K562 (cell line): ENCODE data around the gene ANXA7. TPM values are rescaled to one million over a fixed set of nuclear protein-coding genes. Genes with fewer than 3 reads are reported as not detected.

Source experiments
- ARHGAP35 ChIP-seq: fragments of 450-650 bp; IDR thresholded peaks from 2 replicates; pipeline ENCODE4 v1.6.1; 2018; ENCODE audit not compliant: partially characterized antibody
- CCAR2 ChIP-seq: fragments of 200-400 bp; formaldehyde crosslinking; IDR thresholded peaks from 2 replicates; pipeline ENCODE4 v1.6.1; 2017; ENCODE audit warnings: mild to moderate bottlenecking, low read depth, low read length
- COPS2 ChIP-seq: fragments of 450-650 bp; conservative IDR thresholded peaks from 2 replicates; pipeline ENCODE4 v1.6.1; 2016; ENCODE audit warnings: mild to moderate bottlenecking, moderate library complexity
- GTF2E2 ChIP-seq: fragments of 200-800 bp; sonication (Bioruptor generic); IDR thresholded peaks from 2 replicates; pipeline ENCODE4 v1.6.1; 2016; ENCODE audit warnings: missing genetic modification characterization, missing compliant biosample characterization
- HMG20A ChIP-seq: fragments of 450-650 bp; formaldehyde crosslinking; conservative IDR thresholded peaks from 2 replicates; pipeline ENCODE4 v1.4.0; 2020; ENCODE audit warnings: mild to moderate bottlenecking, mixed read lengths
- NR2F6 ChIP-seq: fragments of 450-650 bp; formaldehyde crosslinking; IDR thresholded peaks from 2 replicates; pipeline ENCODE4 v1.4.0; 2020; ENCODE audit warnings: mild to moderate bottlenecking
- NUFIP1 ChIP-seq: fragments of 450-650 bp; IDR thresholded peaks from 2 replicates; pipeline ENCODE4 v1.6.1; 2018; ENCODE audit not compliant: partially characterized antibody
- OTX1 ChIP-seq: fragments of 450-650 bp; formaldehyde crosslinking; IDR thresholded peaks from 2 replicates; pipeline ENCODE4 v1.4.0; 2022; ENCODE audit warnings: mild to moderate bottlenecking
- SP1 ChIP-seq: sonication (generic); formaldehyde crosslinking; IDR thresholded peaks from 2 replicates; pipeline ENCODE4 v1.8.1; 2022; ENCODE audit warnings: mild to moderate bottlenecking, missing genetic modification reagents
- SUPT5H ChIP-seq: fragments of 450-650 bp; IDR thresholded peaks from 2 replicates; pipeline ENCODE4 v1.6.1; 2016
- TRIM24 ChIP-seq, 2 experiments: fragments of 450-650 bp; IDR thresholded peaks; 2 replicates each; pipeline ENCODE4 v1.6.1; 2016
- ZNF507 ChIP-seq: conservative IDR thresholded peaks from 2 replicates; pipeline ENCODE4 v1.6.1; 2017; ENCODE audit warnings: missing genetic modification characterization, missing compliant biosample characterization
- polyA plus RNA-seq, 8 experiments: library from polyadenylated mRNA; depleted of rRNA in 4 of 8; stranded (reverse) in 5 of 8; unstranded in 3 of 8; fragments of >200 nt; fragmentation: Nextera tagmentation in 2 of 8; fragmentation: Illumina TruSeq in 1 of 8; extraction: Ambion mirVana in 2 of 8; extraction: Trizol in 1 of 8; gene quantifications; 2 replicates each; pipeline versions ENCODE4 v1.2.1 to v1.2.3, GENCODE V29; 2011 to 2014; ENCODE audit warnings: inconsistent platforms in 1 of 8, missing spikeins in 1 of 8
- total RNA-seq, 7 experiments: library from RNA; depleted of rRNA in 6 of 7; stranded (reverse); fragments of >200 nt in 6 of 7; fragmentation: Illumina TruSeq in 2 of 7; extraction: Trizol in 2 of 7; gene quantifications; 2 replicates each; pipeline versions ENCODE4 v1.2.1 to v1.2.3, GENCODE V29; 2011 to 2021; ENCODE audit warnings: low replicate concordance in 1 of 7
- TF ChIP-seq, protein P1 (sequence below): IDR thresholded peaks from 3 replicates; pipeline ENCODE4 v1.6.1; 2011; ENCODE audit warnings: borderline replicate concordance, mild to moderate bottlenecking, moderate library complexity; ENCODE audit not compliant: insufficient read length; ENCODE audit errors: extremely low read depth
- TF ChIP-seq, protein P2 (sequence below): sonication (generic); formaldehyde crosslinking; IDR thresholded peaks from 2 replicates; pipeline ENCODE4 v1.8.0; 2023; ENCODE audit warnings: missing genetic modification reagents, mild to moderate bottlenecking, borderline replicate concordance
- TF ChIP-seq, protein P3 (sequence below): sonication (generic); formaldehyde crosslinking; IDR thresholded peaks from 2 replicates; pipeline ENCODE4 v1.9.0; 2022; ENCODE audit warnings: mild to moderate bottlenecking, missing genetic modification reagents
- TF ChIP-seq, protein P4 (sequence below): fragments of 250-450 bp; sonication (Bioruptor Pico); IDR thresholded peaks from 2 replicates; pipeline ENCODE4 v1.8.0; 2022; ENCODE audit warnings: moderate library complexity, mild to moderate bottlenecking, inconsistent platforms

ANXA7 gene
- total and polyA plus RNA-seq, 9 of the 15 experiments (the other 6 are each of a cell fraction or from before 2014, with no cell fraction given) = 81.6 to 157 (median 122) TPM

DNA sequence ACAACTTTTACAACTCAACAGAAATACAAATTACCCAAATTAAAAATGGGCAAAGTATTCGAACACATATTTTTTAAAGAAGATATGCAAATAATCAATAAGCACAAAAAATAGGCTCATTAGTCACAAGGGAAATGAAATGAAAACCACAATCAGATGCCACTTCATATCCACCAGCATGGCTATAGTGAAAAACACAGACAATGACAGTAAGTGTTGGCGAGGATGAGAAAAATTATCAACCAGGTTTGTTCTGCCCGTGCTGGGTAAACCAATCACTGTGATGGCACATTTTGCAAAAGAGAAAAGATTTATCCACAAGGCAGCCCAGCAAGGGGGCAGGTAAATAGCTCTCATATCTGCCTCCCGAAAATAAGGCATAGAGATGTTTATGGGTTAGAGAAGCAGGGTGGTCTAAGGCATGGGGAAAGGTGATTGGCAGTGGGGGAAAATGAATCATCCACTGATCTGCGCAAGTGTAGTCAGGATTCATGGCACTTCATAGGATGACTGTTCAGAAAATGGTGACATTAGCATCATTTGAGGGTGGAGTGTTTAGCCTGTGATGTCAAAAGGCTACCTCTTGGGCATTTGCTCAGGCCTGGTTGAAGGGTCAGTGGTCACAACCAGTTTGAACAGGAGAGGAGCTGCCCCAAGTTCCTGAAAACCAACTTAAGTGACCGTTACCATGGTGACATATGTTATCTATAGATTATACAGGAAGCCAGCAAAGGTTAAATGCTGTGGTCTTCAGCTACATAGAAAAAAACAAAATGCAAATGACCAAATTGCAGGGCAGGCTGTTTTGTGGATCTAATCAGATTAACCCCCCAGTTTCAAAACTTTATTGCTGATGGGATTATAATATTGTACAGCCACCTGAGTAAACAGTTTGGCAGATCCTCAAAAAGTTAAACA is 47.2 kb downstream of the ANXA7 start (continued):
- TF ChIP-seq, protein P1, sequence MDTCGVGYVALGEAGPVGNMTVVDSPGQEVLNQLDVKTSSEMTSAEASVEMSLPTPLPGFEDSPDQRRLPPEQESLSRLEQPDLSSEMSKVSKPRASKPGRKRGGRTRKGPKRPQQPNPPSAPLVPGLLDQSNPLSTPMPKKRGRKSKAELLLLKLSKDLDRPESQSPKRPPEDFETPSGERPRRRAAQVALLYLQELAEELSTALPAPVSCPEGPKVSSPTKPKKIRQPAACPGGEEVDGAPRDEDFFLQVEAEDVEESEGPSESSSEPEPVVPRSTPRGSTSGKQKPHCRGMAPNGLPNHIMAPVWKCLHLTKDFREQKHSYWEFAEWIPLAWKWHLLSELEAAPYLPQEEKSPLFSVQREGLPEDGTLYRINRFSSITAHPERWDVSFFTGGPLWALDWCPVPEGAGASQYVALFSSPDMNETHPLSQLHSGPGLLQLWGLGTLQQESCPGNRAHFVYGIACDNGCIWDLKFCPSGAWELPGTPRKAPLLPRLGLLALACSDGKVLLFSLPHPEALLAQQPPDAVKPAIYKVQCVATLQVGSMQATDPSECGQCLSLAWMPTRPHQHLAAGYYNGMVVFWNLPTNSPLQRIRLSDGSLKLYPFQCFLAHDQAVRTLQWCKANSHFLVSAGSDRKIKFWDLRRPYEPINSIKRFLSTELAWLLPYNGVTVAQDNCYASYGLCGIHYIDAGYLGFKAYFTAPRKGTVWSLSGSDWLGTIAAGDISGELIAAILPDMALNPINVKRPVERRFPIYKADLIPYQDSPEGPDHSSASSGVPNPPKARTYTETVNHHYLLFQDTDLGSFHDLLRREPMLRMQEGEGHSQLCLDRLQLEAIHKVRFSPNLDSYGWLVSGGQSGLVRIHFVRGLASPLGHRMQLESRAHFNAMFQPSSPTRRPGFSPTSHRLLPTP = no peak
- TF ChIP-seq ZNF507 (tag) (no peak), NUFIP1 (peak; percentile 72), COPS2 (no peak), NR2F6 (no peak), HMG20A (CRISPR knock-in tag) (no peak), OTX1 (peak; percentile 61; the same call in 1 of the 2 replicates), SP1 (no peak), TRIM24 (IDR thresholded peaks at IDR 0.05) (peak in 1 of 2 experiments; percentile 78; a peak in 2 of 4 replicates), ARHGAP35 (no peak), CCAR2 (no peak), SUPT5H (peak; percentile 2; the same call in 1 of the 2 replicates), GTF2E2 (no peak)
- TF ChIP-seq, protein P2, sequence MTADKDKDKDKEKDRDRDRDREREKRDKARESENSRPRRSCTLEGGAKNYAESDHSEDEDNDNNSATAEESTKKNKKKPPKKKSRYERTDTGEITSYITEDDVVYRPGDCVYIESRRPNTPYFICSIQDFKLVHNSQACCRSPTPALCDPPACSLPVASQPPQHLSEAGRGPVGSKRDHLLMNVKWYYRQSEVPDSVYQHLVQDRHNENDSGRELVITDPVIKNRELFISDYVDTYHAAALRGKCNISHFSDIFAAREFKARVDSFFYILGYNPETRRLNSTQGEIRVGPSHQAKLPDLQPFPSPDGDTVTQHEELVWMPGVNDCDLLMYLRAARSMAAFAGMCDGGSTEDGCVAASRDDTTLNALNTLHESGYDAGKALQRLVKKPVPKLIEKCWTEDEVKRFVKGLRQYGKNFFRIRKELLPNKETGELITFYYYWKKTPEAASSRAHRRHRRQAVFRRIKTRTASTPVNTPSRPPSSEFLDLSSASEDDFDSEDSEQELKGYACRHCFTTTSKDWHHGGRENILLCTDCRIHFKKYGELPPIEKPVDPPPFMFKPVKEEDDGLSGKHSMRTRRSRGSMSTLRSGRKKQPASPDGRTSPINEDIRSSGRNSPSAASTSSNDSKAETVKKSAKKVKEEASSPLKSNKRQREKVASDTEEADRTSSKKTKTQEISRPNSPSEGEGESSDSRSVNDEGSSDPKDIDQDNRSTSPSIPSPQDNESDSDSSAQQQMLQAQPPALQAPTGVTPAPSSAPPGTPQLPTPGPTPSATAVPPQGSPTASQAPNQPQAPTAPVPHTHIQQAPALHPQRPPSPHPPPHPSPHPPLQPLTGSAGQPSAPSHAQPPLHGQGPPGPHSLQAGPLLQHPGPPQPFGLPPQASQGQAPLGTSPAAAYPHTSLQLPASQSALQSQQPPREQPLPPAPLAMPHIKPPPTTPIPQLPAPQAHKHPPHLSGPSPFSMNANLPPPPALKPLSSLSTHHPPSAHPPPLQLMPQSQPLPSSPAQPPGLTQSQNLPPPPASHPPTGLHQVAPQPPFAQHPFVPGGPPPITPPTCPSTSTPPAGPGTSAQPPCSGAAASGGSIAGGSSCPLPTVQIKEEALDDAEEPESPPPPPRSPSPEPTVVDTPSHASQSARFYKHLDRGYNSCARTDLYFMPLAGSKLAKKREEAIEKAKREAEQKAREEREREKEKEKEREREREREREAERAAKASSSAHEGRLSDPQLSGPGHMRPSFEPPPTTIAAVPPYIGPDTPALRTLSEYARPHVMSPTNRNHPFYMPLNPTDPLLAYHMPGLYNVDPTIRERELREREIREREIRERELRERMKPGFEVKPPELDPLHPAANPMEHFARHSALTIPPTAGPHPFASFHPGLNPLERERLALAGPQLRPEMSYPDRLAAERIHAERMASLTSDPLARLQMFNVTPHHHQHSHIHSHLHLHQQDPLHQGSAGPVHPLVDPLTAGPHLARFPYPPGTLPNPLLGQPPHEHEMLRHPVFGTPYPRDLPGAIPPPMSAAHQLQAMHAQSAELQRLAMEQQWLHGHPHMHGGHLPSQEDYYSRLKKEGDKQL (CRISPR knock-in tag) = no peak
- TF ChIP-seq, protein P3, sequence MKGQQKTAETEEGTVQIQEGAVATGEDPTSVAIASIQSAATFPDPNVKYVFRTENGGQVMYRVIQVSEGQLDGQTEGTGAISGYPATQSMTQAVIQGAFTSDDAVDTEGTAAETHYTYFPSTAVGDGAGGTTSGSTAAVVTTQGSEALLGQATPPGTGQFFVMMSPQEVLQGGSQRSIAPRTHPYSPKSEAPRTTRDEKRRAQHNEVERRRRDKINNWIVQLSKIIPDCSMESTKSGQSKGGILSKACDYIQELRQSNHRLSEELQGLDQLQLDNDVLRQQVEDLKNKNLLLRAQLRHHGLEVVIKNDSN (CRISPR knock-in tag) = no peak
- TF ChIP-seq, protein P4, sequence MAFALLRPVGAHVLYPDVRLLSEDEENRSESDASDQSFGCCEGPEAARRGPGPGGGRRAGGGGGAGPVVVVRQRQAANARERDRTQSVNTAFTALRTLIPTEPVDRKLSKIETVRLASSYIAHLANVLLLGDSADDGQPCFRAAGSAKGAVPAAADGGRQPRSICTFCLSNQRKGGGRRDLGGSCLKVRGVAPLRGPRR = no peak
